GM12874 (cell line): ENCODE data around the gene C3orf33.

ENCODE experiments used
- CTCF ChIP-seq: IDR thresholded peaks from 2 replicates; pipeline ENCODE4 v1.5.1; 2011; ENCODE audit warnings: low read depth, mild to moderate bottlenecking, control low read depth, low read length, moderate library complexity; ENCODE audit not compliant: insufficient read depth

Gene C3orf33

GRCh38 chr3:155843569-155843968 lies 37.5 kb upstream of the C3orf33 start:
- TF ChIP-seq CTCF, result no peak

- no peak for TF ChIP-seq CTCF
These were observed 29.4 kb upstream of the C3orf33 start for GRCh38 chr3:155835341-155836071.

GRCh38 chr3:155815030-155815545 lies 9.0 kb upstream of the C3orf33 start:
- no peak for TF ChIP-seq CTCF

GRCh38 chr3:155809181-155809580 lies 3.1 kb upstream of the C3orf33 start:
- TF ChIP-seq CTCF, result no peak

- no peak for TF ChIP-seq CTCF
These were observed 1.7 kb upstream of the C3orf33 start for GRCh38 chr3:155807823-155808222.

- no peak for TF ChIP-seq CTCF
These were observed 775 bp downstream of the C3orf33 start for GRCh38 chr3:155805204-155805801.

- TF ChIP-seq CTCF, result no peak
These were observed 1.8 kb downstream of the C3orf33 start for GRCh38 chr3:155804323-155804722.
